Epithelial cell of prostate (primary cell): ENCODE data around the gene VWDE.
"Not testable (repeated sequence)": the region's sequence is repeated elsewhere in the genome, so short reads cannot be mapped to it uniquely, and the experiment has no call there.

ENCODE experiments used
- DNase-seq: peaks from one replicate; pipeline ENCODE4 v3.0.0-alpha.2; 2011; ENCODE audit warnings: low read depth, low spot score
- H3K27ac ChIP-seq: fragments of 450-650 bp; 2 replicates; pipeline ENCODE4 v1.5.1; 2017; ENCODE audit warnings: mild to moderate bottlenecking

Gene VWDE

DNA sequence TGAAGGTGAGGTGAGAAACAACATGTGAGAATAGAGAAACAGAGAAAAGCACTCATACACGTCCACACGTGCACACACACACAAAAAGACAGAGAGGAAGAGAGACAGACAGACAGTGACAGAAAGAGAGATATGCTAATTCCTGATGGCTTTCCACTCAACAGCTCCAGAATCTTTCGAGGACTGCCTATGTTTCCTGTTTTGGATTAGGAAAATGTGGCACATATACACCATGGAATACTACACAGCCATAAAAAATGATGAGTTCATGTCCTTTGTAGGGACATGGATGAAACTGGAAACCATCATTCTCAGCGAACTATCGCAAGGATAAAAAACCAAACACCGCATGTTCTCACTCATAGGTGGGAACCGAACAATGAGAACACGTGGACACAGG is 4.0 kb upstream of the VWDE start:
- not testable (repeated sequence) for DNase-seq, H3K27ac ChIP-seq

DNA sequence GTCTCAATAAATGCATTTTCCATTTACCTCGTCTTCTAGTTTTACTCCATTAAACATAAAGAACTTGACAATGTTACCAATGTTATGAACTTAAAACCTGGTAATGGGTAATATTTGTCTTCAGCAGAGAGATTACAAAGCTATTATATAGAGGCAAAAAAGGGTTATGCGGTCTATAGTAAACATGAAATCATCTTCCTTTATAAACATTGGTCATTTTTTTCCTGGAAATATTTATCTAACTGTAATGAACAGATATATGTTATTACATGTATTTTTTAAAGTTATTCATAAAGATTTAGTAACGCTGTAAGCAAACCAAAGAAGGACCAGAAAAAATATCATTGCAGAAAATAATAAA is 1.3 kb downstream of the VWDE start:
- no peak for DNase-seq
- no peak overlapping the region for H3K27ac ChIP-seq

DNA sequence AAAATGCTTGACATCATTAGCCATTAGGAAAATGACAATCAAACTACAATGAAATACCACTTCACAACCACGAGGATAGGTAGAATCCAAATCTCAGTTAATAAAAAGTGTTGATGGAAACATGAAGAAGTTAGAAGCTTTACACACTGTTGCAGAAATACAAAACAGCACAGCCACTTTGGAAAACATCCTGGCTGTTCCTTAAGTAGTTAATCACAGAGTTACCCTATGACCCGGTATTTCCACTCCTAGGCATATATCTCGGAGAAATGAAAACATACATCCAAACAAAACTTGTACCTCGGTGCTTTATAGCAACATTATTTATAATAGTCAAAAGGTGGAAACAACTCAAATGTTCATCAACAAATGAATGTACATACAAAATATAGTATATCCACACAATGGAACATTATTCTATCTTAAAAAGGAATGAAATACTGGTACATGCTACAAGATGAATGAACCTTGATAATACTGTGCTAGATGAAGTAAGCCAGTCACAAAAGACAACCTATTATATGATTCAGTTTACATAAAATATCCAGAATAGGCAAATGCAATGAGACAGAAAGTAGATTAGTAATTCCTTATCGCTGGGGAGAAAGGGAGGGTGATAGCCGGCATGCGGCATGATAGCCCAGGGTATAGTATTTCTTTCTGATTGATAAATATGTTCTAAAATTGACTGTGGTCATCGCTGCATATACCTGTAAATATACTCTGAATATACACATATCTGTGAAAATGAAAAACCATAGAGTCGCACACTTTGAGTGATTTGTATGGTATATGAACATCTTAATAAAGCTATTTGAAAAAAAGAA is 1.9 kb downstream of the VWDE start:
- H3K27ac ChIP-seq: no peak overlapping the region
- DNase-seq: no peak

DNA sequence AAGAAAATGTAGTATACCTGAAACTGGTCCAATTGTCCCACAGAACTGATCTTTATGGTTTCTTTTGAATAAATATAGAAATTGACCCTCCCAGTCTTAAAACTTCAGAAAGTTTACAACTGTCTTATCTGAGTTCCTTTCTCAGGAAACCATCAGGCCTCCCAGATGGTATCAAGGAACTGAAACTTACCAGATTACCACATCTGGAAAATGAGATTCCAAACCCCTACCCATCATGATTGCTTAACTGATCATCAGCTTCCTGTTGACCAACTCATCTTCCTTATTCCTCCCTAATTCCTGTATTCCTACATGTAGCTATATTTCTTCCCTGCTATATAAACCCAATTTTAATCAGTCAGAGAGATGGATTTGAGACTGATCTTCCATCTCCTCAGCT is 5.5 kb downstream of the VWDE start:
- no peak overlapping the region for H3K27ac ChIP-seq
- no peak for DNase-seq

DNA sequence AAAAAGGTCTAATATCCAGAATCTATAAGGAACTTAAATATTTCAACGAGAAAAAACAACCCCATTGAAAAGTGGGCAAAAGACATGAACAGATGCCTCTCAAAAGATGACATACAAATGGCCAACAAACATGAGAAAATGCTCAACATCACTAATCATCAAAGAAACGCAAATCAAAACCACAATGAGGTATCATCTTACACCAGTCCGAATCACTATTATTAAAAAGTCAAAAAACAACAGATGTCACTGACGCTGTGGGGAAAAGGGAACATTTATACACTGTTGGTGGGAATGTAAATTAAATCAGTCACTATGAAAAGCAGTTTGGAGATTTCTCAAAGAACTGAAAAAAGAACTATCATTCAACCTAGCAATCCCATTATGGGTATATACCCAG is 6.0 kb downstream of the VWDE start:
- H3K27ac ChIP-seq: no peak overlapping the region
- no peak for DNase-seq

DNA sequence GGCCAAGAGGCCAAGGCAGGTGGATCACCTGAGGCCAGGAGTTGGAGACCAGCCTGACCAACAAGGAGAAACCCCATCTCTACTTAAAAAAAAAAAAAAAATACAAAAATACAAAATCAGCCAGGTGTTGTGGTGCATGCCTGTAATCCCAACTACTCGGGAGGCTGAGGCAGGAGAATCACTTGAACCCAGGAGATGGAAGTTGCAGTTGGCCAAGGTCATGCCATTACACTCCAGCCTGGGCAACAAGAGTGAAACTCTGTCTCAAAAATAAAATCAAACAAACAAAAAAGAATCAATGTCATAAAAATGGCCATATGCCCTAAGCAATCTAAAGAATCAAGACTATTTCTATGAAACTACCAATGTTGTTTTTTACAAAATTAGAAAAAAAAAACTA is 7.0 kb downstream of the VWDE start:
- H3K27ac ChIP-seq, DNase-seq: not testable (repeated sequence)

DNA sequence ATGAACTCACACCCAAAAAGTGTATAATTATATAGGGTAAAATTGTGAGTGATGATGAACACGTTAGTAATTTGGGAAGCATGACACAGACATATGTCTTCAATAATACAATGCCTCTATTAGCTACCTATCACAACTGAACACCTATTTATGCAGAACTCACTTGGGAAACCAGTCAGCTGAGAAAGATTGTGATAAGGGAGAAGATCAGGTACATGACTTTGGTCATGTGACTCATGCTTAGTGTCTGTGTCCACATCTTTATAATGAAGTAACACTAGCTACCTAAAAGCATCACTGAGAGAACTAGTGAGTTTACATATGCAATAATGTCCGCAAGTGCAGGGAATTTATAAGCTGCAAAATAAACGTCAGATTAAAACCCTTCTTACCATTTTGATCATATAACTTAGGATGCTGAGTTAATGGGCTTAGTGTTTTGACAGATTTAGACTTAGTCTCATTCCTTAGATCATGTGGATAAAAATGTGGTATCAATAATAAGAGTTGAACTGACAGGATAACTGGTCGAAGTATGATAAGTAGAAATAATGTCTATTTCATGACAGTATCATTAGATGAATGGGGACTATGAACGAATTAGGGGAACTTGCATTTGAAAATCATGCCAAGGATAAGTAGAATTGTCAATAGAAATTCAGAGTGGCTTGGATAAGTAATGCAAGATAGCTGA is 11.6 kb downstream of the VWDE start:
- no peak overlapping the region for H3K27ac ChIP-seq
- DNase-seq: no peak

DNA sequence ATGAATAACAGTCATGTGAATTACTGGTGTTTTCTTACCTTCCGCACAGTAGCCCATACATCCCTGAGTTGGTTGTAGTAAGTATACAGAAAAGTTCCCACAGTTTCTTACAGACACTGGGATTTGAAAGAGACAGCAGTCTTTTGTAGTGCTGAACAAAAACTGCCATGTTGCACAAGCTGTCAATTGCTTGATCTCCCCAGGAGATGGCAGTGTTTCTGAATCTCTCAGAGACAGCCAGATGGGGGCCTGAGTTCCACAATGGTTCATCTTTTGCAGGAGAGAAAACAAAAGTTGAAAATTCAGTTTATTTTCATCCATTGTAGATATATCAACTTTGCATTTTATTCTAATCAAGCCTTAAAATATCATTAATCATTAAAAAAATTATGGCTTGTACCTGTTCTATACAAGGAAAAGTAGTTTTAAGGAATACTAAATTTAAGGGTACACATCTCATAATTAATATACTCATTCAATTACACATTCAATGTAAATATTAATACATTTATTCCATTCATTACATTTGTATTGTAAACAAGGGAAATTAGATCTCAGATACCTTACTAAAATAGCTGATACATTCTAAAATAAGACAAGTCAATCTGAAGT is 14.5 kb downstream of the VWDE start:
- DNase-seq: no peak

DNA sequence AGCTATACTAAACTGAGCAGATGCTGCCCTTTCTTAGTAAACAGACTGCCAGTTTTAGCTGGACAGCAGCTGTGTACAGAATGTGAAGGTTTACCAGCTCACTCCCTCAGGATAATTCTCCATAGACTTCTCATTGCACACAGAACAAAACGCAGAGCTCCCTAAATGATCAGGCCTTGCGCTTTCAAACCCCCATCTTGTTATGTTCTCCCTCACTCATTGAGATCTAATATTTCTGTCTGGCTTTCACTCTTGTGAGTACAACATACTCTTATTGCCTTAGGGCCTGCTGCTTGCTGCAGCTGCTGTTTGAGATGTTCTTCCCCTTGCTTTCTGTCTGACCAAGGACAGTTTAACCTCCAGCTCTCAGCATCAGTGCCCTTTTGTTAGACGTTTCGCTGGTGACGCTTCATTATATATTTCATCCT is 17.3 kb downstream of the VWDE start:
- DNase-seq: no peak
- H3K27ac ChIP-seq: no peak overlapping the region

More for the DNA sequence above, 14.5 kb downstream of the VWDE start:
- no peak overlapping the region for H3K27ac ChIP-seq

DNA sequence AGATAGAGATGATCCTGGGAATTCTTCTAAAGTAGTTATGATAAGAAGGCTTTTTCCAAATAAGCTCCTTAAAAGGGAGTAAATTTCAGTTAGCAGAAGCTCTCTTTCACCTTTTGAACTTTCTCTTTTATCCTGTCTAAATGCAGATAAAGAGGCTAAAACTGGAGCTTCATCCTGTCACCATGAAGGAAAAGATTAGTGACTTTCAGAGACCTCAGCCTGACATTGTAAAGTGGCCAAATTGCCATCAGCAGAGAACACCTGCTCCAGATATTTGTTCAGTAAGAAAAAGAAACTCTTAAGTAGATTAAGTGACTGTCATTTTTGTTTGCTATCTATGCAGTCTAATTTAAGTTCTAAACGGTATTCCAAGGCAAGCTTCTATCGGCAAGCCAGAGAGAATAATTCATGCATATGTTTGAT is 18.3 kb downstream of the VWDE start:
- no peak overlapping the region for H3K27ac ChIP-seq
- DNase-seq: no peak

DNA sequence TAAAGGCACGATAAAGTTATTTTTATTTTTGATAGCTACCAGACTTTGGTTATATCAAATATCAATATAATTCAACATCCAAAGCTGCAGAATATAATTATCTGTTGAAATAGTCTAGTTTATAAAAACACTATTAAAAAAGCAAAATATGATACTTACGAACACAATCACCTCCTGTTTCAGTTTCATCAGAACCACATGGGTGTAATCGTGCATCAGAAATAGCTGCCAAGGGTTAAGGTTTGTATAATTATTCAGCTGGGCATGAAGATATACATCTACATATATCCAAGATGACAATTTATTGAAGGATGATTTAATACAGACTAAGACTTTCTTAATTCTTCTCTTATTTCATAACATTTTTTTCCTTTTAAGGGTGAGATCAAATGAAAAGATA is 20.3 kb downstream of the VWDE start:
- no peak overlapping the region for H3K27ac ChIP-seq
- DNase-seq: no peak

DNA sequence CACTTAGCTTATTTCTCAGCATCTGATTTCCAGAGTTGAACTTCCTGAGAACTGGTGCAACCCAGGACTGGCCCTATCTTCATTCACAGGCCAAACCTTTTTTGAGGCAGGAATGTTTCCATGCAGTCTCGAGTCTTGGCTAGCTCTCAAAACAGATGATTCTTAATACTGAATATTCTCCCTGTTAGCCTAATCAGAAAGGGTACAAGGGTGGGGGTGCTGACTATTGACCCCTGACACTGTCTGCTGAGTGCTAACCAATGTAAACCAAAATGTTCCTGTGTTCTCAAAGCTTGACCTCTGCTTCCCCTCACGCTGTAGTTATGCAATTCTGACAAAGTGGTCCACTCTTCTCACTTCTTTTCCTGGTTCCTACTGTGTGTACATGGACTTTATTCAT is 25.3 kb downstream of the VWDE start:
- no peak for DNase-seq

DNA sequence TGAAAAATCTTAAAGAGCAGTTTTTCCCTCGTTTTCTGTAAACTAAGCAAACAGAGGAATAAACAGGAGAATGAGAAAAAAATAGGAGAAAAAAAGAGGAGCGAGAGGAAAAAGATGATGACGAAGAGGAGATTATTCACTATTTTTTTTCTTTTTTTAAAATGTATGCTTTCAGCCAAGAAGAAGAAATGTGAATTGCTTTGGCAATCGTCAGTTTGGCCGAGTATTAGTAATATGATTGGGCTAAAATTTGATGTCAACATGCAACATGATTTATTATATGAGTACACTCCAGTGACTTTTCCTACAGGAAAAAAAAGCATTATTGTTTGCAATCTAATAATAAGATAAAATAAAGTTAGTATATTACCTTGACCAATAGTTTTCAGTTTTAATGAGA is 26.3 kb downstream of the VWDE start:
- H3K27ac ChIP-seq: no peak overlapping the region
- DNase-seq: no peak

More for the DNA sequence above, 25.3 kb downstream of the VWDE start:
- no peak overlapping the region for H3K27ac ChIP-seq

DNA sequence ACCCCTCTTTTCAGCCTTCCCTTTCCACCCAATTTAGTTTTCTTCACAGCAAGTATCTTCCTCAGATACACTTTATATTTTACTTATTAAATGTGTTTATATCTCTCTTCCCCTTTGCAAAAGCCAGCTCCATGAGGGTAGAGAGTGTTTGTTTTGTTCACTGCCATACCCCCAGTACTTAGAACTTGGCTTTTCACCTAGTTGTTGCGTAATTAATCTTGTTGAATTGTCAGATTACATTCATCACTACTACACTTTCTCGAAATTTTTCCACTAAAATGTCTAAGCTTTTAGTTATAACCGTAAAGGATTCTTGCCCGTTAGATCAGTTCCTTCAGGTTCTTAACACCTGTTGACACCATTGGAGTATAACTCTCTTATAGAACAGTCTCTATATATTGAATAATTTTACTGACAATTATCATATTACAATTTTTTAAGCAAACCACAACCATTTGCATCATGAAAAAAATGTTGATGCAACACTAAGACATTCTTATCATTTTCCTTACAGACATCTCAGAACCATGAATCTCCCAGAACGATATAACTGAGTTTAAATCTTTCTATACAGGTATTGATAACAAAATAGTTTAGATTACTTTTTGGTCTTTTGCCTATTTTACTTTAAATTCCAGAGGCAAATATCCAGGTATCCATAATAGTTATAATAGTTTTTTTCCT is 29.9 kb downstream of the VWDE start:
- no peak for DNase-seq
- H3K27ac ChIP-seq: no peak overlapping the region

DNA sequence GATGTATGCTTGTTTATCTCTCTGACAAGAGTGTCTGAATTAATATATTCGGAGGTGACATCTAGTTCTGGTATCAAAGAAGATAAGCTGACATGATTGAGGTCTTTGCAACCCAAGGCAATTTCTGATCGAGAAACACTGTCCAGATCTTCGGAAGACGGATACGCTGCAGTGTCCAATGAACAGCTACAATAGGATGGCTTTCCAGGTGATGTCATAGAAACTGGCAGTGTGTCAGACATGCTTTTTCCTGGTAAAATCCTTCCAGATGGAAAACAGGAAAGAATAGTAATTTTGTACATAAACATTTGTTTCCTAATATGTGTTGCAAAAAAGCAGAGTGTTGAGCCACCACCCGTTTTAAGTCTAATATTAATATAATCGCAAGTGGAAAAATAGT is 33.4 kb downstream of the VWDE start:
- no peak overlapping the region for H3K27ac ChIP-seq
- DNase-seq: no peak

DNA sequence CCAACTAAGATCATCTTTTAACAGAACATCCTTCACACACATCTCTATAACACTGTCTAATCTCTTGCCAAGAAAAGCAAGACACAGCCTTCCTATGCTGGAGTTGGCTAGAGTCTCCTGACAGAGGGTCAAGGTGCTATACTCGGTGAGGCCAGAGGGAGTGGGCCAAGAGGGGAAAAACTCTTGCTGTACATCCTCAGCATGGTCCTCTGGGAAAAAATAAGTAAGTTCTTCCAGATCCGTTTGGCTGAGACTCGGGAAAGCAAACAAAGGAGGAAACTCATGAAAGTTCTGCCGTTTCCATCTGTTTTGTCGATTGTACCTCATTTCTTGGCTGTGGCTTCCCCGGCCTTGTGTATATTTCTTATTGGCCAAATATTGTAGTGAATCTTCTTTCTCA is 33.9 kb downstream of the VWDE start:
- H3K27ac ChIP-seq: no peak overlapping the region
- no peak for DNase-seq

DNA sequence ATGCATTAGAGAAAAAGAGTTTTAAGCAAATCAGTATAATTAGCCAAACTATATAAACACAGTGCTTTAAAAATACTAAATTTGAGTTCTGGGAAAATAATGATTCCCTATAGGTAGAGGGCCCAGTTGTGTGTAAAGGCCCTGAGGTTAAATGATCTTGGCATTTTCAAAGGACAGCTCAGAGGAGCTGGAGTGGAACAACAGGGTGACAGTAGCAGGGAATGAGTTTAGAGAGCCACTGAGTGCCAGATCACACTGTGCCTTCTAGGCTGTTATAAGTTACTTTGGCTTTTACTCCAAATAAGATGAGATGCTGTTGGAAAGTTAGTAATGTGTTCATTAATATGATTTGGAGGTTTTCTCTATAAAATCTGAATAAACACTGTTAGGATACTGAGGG is 34.6 kb downstream of the VWDE start:
- no peak overlapping the region for H3K27ac ChIP-seq
- no peak for DNase-seq

DNA sequence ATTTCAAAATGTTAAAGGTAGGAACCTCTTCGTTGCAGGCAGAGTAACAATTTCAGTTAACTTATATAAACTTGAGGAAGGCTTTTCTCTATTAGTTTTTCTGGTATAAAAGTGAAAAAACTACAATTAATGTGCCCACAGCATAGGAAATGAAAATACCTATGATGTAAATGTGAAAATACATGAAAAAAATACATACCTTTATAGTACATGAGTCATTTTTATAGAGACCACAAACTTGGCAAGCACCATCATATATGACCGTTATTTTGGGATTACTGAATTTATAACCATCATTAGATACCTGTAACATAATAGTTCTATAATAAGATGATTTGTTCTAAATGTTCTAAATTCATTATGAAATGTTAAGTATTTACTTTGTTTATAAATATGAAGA is 42.7 kb downstream of the VWDE start:
- no peak overlapping the region for H3K27ac ChIP-seq
- DNase-seq: no peak

DNA sequence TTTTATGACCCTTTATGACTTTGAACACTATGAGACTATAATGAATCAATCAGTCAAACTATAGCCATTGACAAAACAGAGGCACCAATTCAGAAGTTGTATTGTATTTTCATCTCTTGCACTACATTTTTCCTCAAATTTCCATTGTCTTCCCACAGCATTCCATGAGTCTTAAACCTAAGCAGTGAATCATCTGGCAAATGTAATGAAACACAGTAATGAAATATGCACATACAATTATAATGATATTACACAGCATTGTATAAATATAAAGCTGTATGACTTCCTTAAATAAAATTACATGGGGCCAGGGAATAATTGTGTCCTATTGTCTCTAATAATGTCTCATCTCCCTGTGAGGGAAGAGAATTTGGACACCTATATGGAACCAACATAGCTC is 45.0 kb downstream of the VWDE start:
- DNase-seq: no peak

DNA sequence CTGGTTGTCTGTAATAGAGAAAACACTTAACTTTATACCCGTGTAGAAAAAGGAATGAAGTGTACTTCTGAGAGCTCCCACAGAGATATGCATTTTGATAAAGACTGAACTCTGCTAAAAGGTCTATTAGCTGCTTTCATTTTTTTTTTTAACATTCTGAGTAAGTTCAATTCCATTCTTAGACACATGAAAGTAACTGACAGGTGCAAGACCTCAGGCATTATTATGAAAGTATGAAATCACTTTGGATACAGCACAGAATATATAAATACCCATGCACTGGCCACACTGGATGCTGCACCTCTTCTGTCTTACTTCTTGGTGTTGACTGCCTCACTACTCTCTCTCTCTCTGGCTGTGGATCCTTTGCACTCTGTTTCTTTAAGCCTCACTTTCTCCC is 46.2 kb downstream of the VWDE start:
- no peak for DNase-seq
- H3K27ac ChIP-seq: no peak overlapping the region

More for the DNA sequence above, 45.0 kb downstream of the VWDE start:
- H3K27ac ChIP-seq: no peak overlapping the region

DNA sequence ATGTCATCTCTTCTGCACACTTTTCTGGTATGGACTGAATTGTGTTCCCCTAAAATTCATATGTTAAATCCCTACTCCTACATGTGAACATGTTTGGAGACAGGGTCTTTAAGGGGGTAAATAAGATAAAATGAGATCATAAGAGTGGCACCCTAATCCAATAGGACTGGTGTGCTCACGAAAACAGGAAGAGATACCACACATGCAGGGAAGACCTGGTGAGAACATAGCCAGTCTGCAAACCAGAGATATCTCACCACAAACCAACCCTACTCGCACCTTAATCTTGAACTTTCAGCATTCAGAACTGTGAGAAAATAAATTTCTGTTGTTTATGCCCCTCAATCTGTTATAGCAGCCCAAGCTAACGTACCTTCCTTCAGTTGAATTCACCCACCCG is 51.8 kb downstream of the VWDE start:
- H3K27ac ChIP-seq: no peak overlapping the region

More for the DNA sequence above, 51.8 kb downstream of the VWDE start:
- no peak for DNase-seq
